Retinal pigment epithelial cell (primary cell): ENCODE results near the gene PDIA5.

ENCODE experiments used
- DNase-seq: peaks from one replicate; pipeline ENCODE4 v3.0.0-alpha.2; 2010; ENCODE audit warnings: low read depth
- H3K4me3 ChIP-seq: 2 replicates; pipeline ENCODE4 v1.5.1; 2011; ENCODE audit warnings: mild to moderate bottlenecking, low read length, control low read depth, moderate library complexity
- TF ChIP-seq, protein P1 (sequence below): conservative IDR thresholded peaks from 2 replicates; pipeline ENCODE4 v1.5.1; 2011; ENCODE audit warnings: low read depth, low read length, control low read depth, inconsistent platforms

PDIA5 gene

GRCh38 chr3:123084192-123084591 is 17.4 kb downstream of the PDIA5 start:
- TF ChIP-seq, protein P1, sequence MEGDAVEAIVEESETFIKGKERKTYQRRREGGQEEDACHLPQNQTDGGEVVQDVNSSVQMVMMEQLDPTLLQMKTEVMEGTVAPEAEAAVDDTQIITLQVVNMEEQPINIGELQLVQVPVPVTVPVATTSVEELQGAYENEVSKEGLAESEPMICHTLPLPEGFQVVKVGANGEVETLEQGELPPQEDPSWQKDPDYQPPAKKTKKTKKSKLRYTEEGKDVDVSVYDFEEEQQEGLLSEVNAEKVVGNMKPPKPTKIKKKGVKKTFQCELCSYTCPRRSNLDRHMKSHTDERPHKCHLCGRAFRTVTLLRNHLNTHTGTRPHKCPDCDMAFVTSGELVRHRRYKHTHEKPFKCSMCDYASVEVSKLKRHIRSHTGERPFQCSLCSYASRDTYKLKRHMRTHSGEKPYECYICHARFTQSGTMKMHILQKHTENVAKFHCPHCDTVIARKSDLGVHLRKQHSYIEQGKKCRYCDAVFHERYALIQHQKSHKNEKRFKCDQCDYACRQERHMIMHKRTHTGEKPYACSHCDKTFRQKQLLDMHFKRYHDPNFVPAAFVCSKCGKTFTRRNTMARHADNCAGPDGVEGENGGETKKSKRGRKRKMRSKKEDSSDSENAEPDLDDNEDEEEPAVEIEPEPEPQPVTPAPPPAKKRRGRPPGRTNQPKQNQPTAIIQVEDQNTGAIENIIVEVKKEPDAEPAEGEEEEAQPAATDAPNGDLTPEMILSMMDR: no peak
- no peak overlapping the region for H3K4me3 ChIP-seq
- no peak for DNase-seq

DNA sequence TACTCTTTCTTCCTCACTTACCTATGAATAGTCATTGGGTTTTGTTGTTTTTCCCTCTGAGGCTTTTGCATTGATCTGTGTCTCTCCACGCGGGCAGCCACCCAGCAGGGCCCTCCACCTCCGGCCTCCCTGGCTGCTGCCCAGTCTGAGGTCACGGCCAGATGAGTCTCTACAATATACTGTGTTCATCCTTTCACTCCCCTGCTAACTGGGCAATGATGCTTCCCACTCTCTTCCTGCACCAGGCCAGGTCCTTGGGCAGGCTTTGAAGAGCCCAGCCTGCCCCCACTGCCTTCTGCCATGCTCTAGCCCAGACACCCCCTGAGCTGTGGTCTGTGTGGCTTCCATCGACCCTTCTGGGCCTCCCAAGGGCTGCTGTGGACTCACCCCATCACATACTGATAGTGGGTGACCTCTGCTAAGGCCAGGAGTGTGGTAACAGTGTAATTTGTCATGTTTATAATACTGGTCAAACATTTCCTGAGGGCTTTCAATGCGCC is 18.0 kb downstream of the PDIA5 start:
- DNase-seq: no peak
- H3K4me3 ChIP-seq: no peak overlapping the region
- TF ChIP-seq, protein P1: no peak

DNA sequence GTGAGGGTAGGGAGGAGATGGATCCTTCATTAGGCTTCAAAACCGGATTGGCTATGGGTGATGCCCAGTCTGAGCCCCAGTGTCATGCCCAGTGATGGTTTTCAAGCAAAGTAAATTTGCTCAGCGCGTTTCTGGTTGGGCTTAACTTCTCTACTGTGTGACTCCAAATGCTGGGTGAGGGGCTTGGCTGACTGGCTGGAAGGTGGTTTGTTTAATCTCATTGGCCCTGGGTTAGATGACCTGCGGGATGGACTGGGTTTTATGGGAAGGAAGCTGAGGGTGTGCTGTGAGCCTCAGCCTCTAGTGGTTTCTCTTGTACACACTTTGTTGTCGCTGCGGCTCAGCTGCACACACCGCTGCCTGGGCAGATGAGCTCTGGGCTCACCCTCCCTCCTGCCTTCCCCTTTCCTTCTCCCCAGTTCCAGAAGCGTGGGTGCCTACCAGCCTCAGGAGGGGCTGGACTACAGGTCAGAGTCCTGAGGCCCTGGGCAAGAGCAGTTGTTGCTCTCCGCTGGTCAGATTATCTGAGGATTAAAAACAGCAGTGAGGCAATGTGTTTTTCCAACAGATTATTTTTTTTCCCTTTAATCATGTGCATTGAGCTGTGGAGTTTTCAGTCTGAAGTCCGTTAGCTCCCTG is 18.6 kb downstream of the PDIA5 start:
- DNase-seq: peak; percentile 70
- TF ChIP-seq, protein P1: no peak
- no peak overlapping the region for H3K4me3 ChIP-seq

DNA sequence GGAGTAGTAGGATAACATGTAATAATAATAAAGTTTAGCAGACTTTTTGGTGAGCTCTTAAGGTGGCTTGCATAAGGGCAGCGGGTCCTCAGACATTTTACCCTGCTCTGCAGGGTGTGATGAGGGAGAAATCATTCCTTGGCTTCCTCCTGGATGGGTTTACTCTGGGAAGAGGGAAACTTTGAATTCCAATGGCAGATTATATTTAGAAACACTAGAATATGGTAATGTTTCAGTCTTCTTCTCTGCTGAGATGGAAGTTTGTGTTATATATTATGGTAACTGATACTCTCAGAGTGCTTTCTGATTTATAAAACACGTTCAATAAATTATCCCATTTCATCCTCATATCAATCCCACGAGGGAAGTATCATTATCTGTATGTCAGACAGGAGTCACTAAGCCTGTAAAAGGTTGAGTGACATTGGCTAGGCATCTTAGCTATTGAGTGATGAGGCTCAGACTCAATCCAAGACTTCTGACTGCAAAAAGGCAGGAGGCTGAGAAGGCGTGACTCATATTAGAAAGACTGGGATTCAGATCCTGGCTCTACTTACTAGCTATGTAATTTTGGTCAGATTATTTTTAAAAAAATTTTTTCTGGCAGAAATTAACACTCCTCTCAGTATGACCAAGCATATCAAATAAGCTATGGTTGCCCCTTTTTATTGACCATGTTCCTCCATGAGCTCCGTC is 19.3 kb downstream of the PDIA5 start:
- no peak overlapping the region for H3K4me3 ChIP-seq
- DNase-seq: no peak
- TF ChIP-seq, protein P1: no peak

GRCh38 chr3:123088387-123088786 is 21.6 kb downstream of the PDIA5 start:
- TF ChIP-seq, protein P1: no peak
- H3K4me3 ChIP-seq: no peak overlapping the region
- DNase-seq: no peak

- TF ChIP-seq, protein P1: no peak
- DNase-seq: no peak
- no peak overlapping the region for H3K4me3 ChIP-seq
These were observed 22.9 kb downstream of the PDIA5 start for GRCh38 chr3:123089611-123090331.
